Measurements from ENCODE around the gene NANS. TPM values are rescaled to one million over a fixed set of nuclear protein-coding genes. Genes with fewer than 3 reads are reported as not detected.

Gene NANS
- total RNA-seq, 1 experiment from 2014 or later: 48.9 TPM

GRCh38 chr9:98066235-98066634, 9.7 kb downstream of the NANS start (continued):
- TF ChIP-seq, protein P1, sequence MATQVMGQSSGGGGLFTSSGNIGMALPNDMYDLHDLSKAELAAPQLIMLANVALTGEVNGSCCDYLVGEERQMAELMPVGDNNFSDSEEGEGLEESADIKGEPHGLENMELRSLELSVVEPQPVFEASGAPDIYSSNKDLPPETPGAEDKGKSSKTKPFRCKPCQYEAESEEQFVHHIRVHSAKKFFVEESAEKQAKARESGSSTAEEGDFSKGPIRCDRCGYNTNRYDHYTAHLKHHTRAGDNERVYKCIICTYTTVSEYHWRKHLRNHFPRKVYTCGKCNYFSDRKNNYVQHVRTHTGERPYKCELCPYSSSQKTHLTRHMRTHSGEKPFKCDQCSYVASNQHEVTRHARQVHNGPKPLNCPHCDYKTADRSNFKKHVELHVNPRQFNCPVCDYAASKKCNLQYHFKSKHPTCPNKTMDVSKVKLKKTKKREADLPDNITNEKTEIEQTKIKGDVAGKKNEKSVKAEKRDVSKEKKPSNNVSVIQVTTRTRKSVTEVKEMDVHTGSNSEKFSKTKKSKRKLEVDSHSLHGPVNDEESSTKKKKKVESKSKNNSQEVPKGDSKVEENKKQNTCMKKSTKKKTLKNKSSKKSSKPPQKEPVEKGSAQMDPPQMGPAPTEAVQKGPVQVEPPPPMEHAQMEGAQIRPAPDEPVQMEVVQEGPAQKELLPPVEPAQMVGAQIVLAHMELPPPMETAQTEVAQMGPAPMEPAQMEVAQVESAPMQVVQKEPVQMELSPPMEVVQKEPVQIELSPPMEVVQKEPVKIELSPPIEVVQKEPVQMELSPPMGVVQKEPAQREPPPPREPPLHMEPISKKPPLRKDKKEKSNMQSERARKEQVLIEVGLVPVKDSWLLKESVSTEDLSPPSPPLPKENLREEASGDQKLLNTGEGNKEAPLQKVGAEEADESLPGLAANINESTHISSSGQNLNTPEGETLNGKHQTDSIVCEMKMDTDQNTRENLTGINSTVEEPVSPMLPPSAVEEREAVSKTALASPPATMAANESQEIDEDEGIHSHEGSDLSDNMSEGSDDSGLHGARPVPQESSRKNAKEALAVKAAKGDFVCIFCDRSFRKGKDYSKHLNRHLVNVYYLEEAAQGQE (IDR thresholded peaks at IDR 0.05; ENCODE audit: low read depth): no peak

DNA sequence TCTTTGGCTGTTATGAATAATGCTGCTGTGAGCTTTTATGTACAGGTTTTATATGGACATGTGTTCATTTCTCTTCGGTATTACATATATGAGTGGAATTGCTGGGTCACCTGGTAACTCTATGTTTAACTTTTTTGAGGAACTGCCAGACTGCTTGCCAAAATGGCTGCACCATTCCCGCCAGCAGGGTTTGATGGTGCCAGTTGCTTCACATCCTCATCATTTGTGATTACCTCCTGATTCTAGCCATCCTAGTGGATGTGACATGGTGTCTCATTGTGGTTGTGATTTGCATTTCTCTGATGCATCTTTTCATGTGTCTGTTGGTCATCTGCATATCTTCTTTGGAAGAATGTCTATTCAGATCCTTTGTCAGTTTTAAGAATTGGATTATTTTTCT, 10.7 kb downstream of the NANS start:
- Histone ChIP-seq H2AFZ (ENCODE audit: low read depth, low read length, poor library complexity, severe bottlenecking) (no peak overlapping the region), H3K36me3 (ENCODE audit: control insufficient read depth in 1 of 2, insufficient read depth in 2 of 2, low read length in 2 of 2) (peaks cover 21 to 27% of the 10 kb centered on the region in 2 experiments), H3K4me1 (ENCODE audit: control insufficient read depth in 1 of 2, insufficient read depth in 2 of 2, low read length in 2 of 2) (no peaks in the 10 kb centered on the region), H3K9me2 (ENCODE audit: insufficient read depth) (no peaks in the 10 kb centered on the region), H4K20me1 (ENCODE audit: insufficient read depth) (no peaks in the 10 kb centered on the region), H3K79me2 (ENCODE audit: insufficient read depth, low read length) (peaks cover 65% of the 10 kb centered on the region), H3K27me3 (ENCODE audit: insufficient read depth, low read length) (no peaks in the 10 kb centered on the region), H3K9me3 (ENCODE audit: control insufficient read depth in 1 of 2, insufficient read depth in 1 of 2, low read depth in 1 of 2, low read length in 2 of 2) (no peaks in the 10 kb centered on the region), H3K27ac (ENCODE audit: low read depth, low read length) (no peak overlapping the region), H3K4me3 (replicated peaks in 1 of 2; ENCODE audit: low read depth in 1 of 2, low read length in 2 of 2) (no peak overlapping the region), H3K4me2 (ENCODE audit: low read length) (no peak overlapping the region), H3K9ac (ENCODE audit: low read length) (no peak overlapping the region)
- no TSS peak for BruUV-seq (replicated peaks)
- ChIA-PET POLR2A (interaction anchor here (2.3 kb wide), 1 partner anchor 11 kb away, joined by 8 read pairs; the partner anchor contains the start of gene NANS), RAD21 (ENCODE audit: low non-redundant PET in 1 of 2, low total read pairs in 2 of 2, uncharacterized antibody in 2 of 2, unreplicated experiment in 2 of 2) (no interaction called here), CTCF (no interaction called here)
- no peak for TF ChIP-seq ELF1 (IDR thresholded peaks at IDR 0.05; ENCODE audit: borderline replicate concordance, low read depth)
- TF ChIP-seq FOSL1 (IDR thresholded peaks at IDR 0.05; ENCODE audit: low read depth): no peak
- no peak for TF ChIP-seq MAX (IDR thresholded peaks at IDR 0.05)
- TF ChIP-seq CBX3 (IDR thresholded peaks at IDR 0.05; ENCODE audit: low read depth): no peak
- TF ChIP-seq, protein P2, sequence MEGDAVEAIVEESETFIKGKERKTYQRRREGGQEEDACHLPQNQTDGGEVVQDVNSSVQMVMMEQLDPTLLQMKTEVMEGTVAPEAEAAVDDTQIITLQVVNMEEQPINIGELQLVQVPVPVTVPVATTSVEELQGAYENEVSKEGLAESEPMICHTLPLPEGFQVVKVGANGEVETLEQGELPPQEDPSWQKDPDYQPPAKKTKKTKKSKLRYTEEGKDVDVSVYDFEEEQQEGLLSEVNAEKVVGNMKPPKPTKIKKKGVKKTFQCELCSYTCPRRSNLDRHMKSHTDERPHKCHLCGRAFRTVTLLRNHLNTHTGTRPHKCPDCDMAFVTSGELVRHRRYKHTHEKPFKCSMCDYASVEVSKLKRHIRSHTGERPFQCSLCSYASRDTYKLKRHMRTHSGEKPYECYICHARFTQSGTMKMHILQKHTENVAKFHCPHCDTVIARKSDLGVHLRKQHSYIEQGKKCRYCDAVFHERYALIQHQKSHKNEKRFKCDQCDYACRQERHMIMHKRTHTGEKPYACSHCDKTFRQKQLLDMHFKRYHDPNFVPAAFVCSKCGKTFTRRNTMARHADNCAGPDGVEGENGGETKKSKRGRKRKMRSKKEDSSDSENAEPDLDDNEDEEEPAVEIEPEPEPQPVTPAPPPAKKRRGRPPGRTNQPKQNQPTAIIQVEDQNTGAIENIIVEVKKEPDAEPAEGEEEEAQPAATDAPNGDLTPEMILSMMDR (IDR thresholded peaks at IDR 0.05 in 2 of 3, conservative IDR thresholded peaks at IDR 0.05 in 1 of 3; ENCODE audit: borderline replicate concordance in 1 of 3, insufficient read depth in 1 of 3, low read depth in 2 of 3, low read length in 2 of 3): no peak
- TF ChIP-seq, protein P3, sequence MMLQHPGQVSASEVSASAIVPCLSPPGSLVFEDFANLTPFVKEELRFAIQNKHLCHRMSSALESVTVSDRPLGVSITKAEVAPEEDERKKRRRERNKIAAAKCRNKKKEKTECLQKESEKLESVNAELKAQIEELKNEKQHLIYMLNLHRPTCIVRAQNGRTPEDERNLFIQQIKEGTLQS (IDR thresholded peaks at IDR 0.05): no peak
- TF ChIP-seq POLR2A (IDR thresholded peaks at IDR 0.05; ENCODE audit: borderline replicate concordance, extremely low read depth, insufficient read depth, insufficient read length): no peak
- TF ChIP-seq JUND (IDR thresholded peaks at IDR 0.05): no peak
- ATAC-seq (no peak), DNase-seq (ENCODE audit: low read depth, low spot score) (no peak)
- intact Hi-C loops (cut with micrococcal nuclease): no loop called here

Measured in HCT116 (cell line).